Left renal cortex interstitium (tissue), 4 donors: ENCODE data around the gene ADK. TPM values are rescaled to one million over a fixed set of nuclear protein-coding genes. Genes with fewer than 3 reads are reported as not detected.
"Not testable (repeated sequence)": the region's sequence is repeated elsewhere in the genome, so short reads cannot be mapped to it uniquely, and the experiment has no call there.

Experiments used
- DNase-seq, 4 donors: peaks; one replicate each; pipeline ENCODE4 v3.0.0-alpha.2; 2013; ENCODE audit warnings: low read depth in 4 of 4, low spot score in 2 of 4, missing footprints in 1 of 4
- polyA plus RNA-seq, 4 donors: library from polyadenylated mRNA; unstranded; fragments of 120-200 nt; gene quantifications; one replicate each; pipeline ENCODE4 v1.2.1, GENCODE V29; 2013; ENCODE audit not compliant: insufficient read length in 4 of 4

The ADK gene
- polyA plus RNA-seq, 4 donors, result 27.2 to 33.8 (median 28.5) TPM

DNA sequence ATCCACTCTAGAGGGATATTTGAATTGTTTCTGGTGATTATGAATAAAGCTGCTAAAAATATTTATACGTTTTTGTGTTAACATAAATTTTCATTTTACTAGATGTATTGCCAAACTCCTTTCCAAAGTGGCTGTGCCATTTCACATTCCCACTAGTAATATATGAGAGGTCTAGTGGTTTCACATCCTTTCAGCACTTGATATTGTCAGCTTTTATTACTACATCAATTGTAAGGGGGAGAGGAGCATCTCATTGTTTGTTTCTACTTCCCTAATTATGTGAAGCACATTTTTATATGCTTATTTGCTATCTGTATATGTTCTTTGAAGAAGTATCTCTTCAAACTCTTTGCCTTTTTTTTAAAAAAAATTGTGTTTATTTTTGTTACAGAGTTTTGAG is 184.5 kb downstream of the ADK start:
- DNase-seq, result no peak

DNA sequence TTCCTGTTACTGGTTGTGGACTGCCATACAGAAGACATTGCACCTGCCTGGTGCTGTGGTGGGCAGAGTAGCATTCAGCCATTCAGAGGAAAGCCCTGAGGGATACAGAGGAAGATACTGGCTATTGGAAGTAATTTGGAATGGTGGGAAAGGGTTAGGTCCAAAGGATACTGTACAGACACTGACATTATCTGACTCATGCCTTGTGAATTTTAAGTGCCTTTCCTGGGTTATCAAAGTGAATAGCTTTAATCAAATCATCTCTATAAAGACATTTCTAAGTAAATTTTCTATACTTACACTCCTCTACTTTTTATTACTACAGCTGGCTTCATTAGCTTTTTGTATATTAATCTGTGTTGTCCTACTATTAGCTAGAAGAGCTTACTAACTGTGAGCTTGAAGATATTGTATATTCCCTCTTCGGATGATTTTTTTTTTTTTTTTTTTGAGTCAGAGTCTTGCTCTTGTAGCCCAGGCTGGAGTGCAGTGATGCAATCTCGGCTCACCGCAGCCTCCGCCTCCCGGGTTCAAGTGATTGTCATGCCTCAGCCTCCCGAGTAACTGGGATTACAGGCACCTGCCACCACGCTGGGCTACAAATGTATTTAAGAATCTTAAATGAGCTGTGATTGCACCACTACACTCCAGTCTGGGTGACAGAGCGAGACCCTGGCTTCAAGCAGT is 186.5 kb downstream of the ADK start:
- no peak for DNase-seq

DNA sequence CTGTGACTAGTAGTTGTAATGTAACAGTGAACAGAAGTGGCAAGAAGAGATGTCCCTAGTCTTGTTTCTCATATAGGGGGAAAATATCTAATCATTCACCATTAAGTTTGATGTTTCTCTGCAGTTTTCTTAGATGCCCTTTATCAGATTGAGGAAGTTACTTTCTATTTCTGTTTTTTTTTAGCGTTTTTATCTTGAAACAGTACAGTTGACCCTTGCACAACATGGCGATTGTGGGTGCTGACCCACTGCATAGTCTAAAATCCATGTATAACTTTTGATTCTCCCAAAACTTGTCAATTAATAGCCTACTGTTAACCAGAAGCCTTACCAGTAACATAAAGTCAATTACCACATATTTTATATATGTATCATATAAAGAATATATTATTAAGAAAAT is 192.0 kb downstream of the ADK start:
- DNase-seq, result no peak

DNA sequence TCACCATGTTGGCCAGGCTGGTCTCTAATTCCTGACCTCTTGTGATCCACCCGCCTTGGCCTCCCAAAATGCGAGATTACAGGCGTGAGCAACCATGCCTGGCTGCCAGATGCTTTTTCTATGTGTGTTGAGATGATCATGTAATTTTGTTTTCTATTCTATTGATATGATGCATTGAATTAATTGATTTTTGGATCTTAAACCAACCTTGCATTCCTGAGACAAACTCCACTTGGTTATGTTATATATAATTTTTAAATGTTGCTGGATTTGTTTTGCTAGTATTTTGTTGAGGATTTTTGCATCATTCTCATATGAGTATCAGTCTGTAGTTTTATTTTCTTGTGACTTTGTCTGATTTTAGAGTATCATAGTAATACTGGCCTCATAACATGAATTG is 192.8 kb downstream of the ADK start:
- no peak for DNase-seq

DNA sequence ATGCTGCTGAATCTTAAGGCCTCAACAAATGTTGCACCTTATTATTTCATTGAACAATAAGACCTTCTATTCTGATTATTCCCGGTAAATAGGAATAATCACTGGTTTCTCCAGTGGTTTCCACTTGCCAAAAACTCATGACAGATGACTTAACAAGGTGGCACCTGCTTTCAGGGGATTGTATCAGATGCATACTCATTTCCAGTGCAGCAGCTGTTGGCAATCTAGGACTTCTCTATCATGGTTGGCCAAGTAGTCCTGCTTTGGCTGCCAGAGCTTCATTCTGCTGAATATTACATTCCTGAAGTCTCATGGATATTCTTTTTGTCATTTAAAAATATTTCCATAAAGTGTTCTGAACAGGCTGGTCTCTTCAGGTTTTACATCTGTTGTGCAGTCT is 193.3 kb downstream of the ADK start:
- no peak for DNase-seq

DNA sequence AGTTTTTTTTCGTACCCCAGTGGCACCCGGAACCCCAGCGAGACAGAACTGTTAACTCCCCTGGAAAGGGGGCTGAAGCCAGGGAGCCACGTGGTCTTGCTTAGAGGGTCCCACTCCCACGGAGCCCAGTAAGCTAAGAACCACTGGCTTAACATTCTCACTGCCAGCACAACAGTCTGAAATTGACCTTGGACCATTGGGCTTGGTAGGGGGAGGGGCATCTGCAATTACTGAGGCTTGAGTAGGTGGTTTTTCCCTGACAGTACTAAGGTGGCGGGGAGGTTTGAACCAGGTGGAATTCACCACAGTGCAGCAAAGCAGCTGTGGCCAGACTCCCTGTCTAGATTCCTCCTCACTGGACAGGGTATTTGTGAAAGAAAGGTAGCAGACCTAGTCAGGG is 196.5 kb downstream of the ADK start:
- no peak for DNase-seq

DNA sequence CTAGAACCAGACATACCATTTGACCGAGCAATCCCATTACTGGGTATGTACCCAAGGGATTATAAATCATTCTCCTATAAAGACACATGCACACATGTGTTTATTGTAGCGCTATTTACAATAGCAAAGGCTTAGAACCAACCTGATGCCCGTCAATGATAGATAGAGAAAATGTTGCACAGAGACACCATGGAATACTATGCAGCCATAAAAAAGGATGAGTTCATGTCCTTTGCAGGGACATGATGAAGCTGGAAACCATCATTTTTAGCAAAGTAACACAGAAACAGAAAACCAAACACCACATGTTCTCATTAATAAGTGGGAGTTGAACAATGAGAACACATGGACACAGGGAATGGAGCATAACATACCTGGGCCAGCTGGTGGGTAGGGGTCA is 202.0 kb downstream of the ADK start:
- not testable (repeated sequence) for DNase-seq

DNA sequence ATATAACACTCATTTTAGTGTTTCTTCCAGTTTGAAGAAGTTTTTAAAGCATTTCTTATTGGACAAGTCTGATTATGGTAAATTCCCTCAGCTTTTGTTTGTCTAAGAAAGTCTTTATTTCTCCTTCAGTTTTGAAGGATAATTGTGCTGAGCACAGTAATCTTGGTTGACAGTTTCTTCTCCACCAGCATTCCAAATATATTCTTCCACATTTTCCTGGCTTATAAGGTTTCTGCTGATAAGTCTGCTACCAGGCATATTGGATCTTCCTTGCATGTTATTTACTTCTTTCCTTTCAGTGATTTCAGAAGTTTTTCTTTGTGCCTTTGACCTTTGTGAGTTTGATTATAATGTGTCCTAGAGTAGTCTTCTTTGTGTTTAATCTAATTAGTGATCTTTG is 210.7 kb downstream of the ADK start:
- no peak for DNase-seq

DNA sequence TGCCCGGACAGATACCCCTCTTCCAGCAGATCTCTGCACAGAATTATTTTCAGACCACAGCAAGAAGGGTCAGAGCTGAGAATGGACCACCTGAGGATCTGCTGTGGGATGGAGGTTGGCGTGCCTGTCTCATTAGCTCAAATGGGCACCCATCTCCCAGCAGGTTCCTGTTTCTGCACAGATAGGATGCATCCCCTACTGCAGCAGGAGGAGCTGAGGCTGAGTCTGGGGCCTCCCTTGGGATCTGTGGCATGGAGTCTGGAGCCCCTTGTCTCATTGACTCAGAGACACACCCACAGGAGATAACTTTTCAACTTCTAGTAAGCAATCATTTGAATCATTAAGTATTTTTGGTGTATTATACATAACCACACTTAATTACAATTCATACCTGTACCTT is 212.7 kb downstream of the ADK start:
- DNase-seq, result no peak

DNA sequence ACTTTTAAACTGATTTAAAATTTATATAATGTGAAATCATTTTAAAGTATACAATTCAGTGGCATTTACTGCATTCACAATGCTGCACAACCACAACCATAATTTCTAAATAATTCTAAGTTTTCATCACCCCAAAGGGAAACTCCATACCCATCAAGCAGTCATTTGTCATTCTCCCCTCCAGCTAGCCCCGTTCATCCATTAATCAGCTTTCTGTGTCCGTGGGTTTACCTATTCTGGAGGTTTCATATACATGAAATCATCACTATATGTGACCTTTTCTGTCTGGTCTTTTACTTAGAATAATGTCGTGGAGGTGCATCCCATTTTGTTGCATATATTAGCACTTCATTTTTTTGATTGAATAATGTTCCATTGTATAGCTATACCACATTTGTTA is 214.1 kb downstream of the ADK start:
- DNase-seq, result no peak

DNA sequence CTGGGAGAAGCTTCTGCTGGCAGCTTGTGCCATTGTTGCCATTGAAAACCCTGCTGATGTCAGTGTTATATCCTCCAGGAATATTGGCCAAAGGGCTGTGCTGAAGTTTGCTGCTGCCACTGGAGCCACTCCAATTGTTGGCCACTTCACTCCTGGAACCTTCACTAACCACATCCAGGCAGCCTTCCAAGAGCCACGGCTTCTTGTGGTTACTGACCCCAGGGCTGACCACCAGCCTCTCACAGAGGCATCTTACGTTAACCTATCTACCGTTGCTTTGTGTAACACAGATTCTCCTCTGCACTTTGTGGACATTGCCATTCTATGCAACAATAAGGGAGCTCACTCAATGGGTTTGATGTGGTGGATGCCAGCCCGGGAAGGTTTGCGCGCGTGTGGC is 220.7 kb downstream of the ADK start:
- DNase-seq, result no peak

DNA sequence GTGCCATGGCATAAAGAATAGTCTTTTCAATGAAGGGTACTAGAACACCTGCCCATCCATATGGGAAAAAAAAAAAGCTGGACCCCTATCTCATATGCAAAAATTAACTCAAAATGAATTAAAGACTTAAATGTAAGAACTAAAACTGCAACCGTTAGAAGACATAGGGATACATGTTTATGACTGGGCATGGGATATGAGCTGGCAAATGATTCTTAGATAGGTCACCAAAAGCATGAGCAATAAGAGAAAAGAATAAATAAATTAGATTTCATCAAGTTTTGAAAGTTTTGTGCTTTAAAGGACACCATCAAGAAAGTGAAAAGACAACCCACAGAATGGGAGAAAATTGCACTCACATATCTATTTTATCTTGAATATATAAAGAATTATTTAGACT is 222.0 kb downstream of the ADK start:
- no peak for DNase-seq

DNA sequence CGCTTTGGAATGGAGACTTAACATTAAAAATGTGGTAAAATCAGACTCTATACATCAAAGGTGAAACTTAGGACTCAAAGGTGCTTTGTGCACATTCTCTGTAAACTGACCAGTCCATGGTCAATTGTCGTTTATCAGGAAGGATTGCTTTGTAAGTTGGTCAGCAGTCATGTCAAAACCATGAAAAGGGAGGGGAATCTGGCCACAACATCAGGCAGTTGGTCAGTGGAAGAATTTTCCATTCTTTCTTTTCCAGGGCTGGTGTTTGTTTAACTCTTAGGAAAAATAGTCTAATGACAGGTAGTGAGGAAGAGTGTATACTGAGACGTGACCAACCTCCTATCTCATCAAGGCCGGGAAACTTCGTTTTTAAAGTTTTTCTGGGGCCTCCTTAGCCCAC is 226.5 kb downstream of the ADK start:
- DNase-seq, result no peak

DNA sequence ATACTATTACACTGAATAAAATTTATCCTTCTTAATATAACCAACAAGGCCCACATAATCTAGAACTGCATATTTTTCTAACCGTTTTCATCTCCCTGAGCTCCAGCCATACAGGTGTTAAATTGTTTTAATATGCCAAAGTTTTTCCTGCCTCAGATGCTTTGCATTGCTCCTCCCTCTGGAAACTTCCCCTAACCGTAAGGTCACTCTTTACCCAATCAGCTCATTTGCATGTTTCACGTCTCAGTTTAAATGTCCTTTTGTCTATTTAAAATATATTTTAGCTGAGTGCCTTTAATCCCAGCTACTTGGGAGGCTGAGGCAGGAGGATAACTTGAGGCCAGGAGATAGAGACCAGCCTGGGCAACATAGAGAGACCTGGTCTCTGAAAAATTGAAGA is 228.5 kb downstream of the ADK start:
- DNase-seq, result no peak

DNA sequence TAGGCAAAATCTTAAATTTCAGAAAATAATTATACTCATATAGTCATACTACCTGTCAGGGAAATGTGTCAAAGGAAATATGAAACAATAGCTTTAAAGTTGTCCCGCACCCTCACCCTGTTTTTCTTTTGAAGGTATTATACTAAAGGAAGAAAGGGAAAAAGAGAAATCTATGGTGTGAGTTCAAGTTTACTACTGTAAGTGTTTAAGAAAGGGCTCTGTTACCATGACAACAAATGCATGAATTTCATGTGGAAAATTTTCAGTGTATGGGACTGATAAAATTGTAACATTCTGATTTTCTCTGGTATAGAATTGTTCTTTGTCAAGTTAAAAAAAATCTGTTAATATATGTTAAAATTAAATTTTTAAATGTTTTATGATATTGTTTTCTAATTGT is 229.8 kb downstream of the ADK start:
- DNase-seq, result no peak

DNA sequence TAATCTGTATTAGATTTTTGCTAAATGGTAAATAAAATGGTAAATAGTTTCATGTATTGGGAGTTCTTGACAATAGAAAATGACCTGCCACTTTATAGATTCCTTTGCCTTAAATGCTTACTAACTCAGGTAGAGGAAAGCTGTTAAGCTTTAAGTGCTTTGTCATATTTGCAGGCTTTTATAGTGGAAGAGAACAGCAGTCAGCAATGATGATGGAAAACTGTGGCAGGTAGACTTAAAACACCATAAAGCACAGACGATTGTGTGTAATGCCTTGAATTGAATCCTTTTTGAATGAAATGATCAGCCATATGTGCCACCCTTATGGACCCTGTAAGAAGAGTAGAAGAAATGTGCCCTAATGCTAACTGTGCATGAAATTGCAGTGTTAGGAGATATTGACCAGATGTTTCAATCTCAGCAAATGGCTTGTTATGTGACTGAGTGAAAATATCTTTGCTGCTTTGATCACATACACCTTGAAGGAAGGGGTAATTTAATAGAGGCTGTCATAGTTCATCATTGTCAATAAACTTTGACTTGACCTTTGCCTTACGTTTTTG is 230.4 kb downstream of the ADK start:
- no peak for DNase-seq

DNA sequence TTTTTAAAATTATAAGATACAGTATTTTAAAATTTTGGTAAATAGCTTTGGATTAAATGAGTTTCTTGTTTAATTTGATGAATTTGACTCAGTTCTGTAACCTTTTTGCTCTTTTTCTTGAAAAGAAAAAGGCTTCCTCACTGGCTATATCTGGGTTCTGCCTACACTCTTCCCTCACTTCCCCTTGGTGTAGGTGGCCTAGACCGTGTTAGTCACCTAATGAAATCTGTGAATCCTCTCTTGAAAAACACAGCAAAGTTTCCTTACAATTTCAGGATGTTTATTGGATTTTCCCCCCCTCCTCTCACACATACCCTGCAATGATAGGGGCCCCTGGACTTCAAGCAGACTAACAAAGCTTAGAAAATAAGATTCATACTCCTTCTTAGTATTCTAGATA is 231.6 kb downstream of the ADK start:
- no peak for DNase-seq

DNA sequence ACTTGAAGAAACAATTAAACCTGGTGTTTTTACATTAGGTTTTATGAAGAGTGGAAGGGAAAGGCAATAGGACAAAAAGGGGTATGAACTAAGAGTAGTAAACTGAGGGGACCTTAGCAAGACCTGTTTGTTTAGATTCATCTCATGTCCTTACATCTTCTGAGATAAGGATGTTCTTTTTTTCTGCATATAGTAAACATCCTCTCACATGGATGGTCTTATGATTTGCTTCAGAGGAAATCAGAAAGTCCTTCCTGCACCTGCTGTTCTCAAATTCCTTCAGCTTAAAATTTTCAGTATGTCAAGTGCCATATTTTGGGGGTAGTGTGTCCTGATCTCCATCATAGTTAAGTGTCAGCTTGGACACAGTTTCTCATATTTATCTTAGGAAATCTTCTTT is 232.6 kb downstream of the ADK start:
- DNase-seq, result no peak

DNA sequence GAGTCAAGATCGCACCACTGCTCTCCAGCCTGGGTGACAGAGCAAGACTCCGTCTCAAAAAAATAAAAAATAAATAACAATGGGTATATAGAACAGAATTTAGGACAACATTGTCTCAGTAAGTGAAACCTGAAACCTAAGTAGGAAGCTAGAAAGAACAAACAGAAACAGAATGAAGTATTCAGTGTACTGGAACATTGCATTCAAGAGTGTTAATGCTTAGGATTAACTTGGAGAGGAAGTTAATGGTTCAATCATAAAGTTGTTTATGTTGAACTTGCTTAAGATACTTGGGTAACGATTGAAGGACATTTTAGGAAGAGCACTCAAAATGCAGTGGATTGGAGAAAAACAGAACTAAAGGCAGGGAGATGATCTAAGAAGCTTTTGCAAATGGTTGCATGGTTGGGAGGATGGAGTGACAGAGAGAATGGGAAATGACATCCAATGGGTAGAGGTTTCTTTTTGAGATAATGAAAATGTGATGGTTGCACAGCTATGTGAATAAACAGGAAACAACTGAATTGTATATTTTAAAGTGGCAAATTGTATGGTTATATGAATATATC is 233.7 kb downstream of the ADK start:
- DNase-seq, result no peak

DNA sequence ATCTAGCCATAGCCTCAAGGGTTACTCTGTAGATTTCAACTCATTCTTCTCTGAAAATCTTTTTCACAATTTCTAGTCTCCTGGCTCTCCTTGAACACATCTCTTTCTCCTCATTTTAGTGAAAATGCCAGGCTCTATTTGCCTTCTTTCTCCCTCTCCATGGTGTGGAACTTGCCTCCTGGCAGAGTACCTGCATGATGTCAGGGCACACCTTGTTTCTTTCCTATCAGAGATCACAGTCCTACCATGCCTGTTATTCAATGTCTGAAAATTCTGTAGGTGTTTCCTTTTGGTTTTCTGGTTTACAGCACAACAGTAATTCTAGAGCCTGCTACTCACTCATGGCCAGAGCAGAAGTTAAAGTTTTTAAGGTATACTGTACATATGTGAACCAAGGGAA is 237.8 kb downstream of the ADK start:
- no peak for DNase-seq

DNA sequence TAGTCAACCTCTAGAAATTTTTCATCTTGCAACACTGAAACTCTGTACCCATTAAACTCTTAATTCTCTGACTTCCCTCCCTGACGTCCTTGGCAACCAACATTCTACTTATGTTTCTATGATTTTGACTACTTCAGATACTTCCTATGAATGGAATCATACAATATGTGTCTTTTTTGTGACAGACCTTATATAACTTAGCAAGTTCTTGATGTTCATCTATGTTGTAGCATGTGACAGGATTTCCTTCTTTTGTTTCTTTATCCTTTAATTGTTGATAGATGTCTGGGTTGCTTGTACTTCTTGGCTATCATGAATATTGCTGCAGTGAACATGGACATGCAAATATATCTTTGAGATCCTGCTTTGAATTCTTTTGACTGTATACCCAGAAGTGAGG is 240.8 kb downstream of the ADK start:
- DNase-seq, result no peak

DNA sequence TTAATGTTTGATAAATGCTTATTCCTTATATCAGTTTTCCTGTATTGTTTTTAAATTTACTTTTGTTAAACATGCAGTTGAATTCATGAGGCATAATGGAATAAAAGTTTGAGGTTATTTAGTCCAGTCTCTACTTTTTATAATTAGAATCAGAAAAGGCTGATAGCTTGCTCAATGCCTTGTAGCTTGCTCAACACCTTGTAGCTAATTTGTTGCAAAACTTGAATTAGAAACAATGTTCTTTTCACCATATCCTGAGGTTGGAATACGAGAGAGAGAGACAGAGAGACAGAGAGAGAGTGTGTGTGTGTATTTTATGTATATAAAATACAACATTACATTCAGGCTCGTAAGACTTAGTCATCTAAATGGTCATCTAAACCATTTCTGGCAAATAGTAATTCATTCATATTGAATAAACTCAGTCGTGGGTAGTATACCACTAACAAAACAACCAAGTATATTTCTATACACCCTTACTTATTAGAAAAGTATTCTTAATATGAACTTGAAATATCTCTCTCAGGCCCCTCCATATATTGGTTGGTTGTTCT is 243.5 kb downstream of the ADK start:
- no peak for DNase-seq
